ENCODE measurements around the gene RFX8. TPM values are rescaled to one million over a fixed set of nuclear protein-coding genes. Genes with fewer than 3 reads are reported as not detected.

Gene RFX8
- total RNA-seq, 1 experiment from 2014 or later, result 0.77 TPM

DNA sequence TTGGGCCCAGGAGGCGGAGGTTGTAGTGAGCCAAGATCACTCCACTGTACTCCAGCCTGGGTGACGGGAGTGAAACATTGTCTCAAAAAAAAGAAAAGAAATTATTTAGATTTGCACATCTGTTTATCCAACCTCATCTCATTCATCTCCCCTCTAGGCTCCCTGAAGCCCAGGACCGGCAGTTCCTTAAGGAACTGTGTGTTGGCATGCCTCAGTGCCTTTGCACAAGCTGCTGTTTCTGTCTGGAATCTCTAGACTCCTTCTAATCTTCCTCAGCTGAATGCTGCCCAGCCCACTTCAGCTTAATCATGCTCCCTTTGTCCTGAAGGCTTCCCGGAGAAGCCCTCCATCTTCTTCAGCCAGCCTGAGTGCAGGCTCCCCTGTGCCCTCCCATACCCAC, 10.9 kb upstream of the RFX8 start:
- H3K9me2 ChIP-seq (replicated peaks; ENCODE audit: low read length), result no peaks in the 10 kb centered on the region
- H3K9ac ChIP-seq (ENCODE audit: low read length), result no peak overlapping the region
- H3K27me3 ChIP-seq (ENCODE audit: low read length), result no peaks in the 10 kb centered on the region
- H2AFZ ChIP-seq (ENCODE audit: low read length), result no peak overlapping the region
- H3K4me3 ChIP-seq (ENCODE audit: low read length), result no peak overlapping the region
- no peaks in the 10 kb centered on the region for H3K79me2 ChIP-seq (ENCODE audit: low read length)
- TF ChIP-seq, protein P1, sequence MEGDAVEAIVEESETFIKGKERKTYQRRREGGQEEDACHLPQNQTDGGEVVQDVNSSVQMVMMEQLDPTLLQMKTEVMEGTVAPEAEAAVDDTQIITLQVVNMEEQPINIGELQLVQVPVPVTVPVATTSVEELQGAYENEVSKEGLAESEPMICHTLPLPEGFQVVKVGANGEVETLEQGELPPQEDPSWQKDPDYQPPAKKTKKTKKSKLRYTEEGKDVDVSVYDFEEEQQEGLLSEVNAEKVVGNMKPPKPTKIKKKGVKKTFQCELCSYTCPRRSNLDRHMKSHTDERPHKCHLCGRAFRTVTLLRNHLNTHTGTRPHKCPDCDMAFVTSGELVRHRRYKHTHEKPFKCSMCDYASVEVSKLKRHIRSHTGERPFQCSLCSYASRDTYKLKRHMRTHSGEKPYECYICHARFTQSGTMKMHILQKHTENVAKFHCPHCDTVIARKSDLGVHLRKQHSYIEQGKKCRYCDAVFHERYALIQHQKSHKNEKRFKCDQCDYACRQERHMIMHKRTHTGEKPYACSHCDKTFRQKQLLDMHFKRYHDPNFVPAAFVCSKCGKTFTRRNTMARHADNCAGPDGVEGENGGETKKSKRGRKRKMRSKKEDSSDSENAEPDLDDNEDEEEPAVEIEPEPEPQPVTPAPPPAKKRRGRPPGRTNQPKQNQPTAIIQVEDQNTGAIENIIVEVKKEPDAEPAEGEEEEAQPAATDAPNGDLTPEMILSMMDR (conservative IDR thresholded peaks at IDR 0.05; ENCODE audit: low read depth, low read length), result no peak
- TF ChIP-seq EZH2 (IDR thresholded peaks at IDR 0.05; ENCODE audit: low read length, unreplicated experiment) (no peak), EZH2phosphoT487 (IDR thresholded peaks at IDR 0.05; ENCODE audit: borderline replicate concordance, low read length) (no peak)
- no peaks in the 10 kb centered on the region for H3K36me3 ChIP-seq (ENCODE audit: low read depth, low read length)
- H3K27ac ChIP-seq (ENCODE audit: low read length), result no peak overlapping the region
- DNase-seq, result no peak
- ChIA-PET POLR2A (ENCODE audit: unreplicated experiment) (no interaction called here), CTCF (no interaction called here)
- ATAC-seq, result no peak
- no peak overlapping the region for H3K4me2 ChIP-seq (ENCODE audit: low read length)
- H3K4me1 ChIP-seq (ENCODE audit: insufficient read depth, low read length), result no peaks in the 10 kb centered on the region
- no peaks in the 10 kb centered on the region for H4K20me1 ChIP-seq (ENCODE audit: low read length)
- H3F3A ChIP-seq (ENCODE audit: low read length, unreplicated experiment), result no peaks in the 10 kb centered on the region
- H3K9me3 ChIP-seq (ENCODE audit: low read length), result no peaks in the 10 kb centered on the region
- BruUV-seq (replicated peaks), result no TSS peak
- intact Hi-C loops (cut with micrococcal nuclease), result no loop called here

DNA sequence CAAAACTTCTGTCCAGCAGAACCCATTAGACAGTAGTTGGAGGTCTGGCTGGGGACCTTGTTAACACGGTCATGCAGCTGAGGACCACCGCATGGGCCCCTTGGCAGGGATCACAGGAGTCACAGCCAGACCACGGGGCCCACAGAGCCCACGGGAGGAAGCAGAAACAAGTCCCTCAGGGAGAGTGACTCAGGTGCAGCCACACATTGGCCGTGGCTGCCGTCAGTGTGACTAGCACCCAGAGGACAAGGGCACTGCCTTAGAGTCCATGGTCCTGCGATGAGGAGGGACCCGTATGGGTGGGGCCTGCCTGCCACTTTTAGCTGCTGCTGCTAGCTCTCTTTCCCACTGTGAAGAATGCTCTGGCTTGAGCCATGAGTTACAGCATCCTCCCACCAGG, 5.9 kb upstream of the RFX8 start:
- no peaks in the 10 kb centered on the region for H3K9me3 ChIP-seq (ENCODE audit: low read length)
- H3K4me2 ChIP-seq (ENCODE audit: low read length), result no peak overlapping the region
- CTCF ChIA-PET, result no interaction called here
- POLR2A ChIA-PET (ENCODE audit: unreplicated experiment), result no interaction called here
- H3K79me2 ChIP-seq (ENCODE audit: low read length), result no peaks in the 10 kb centered on the region
- H3K4me1 ChIP-seq (ENCODE audit: insufficient read depth, low read length), result no peaks in the 10 kb centered on the region
- intact Hi-C loops (cut with micrococcal nuclease), result no loop called here
- no peaks in the 10 kb centered on the region for H3K27me3 ChIP-seq (ENCODE audit: low read length)
- no peaks in the 10 kb centered on the region for H3F3A ChIP-seq (ENCODE audit: low read length, unreplicated experiment)
- no peak overlapping the region for H3K27ac ChIP-seq (ENCODE audit: low read length)
- no peak overlapping the region for H2AFZ ChIP-seq (ENCODE audit: low read length)
- no peak overlapping the region for H3K4me3 ChIP-seq (ENCODE audit: low read length)
- no peak for TF ChIP-seq EZH2 (IDR thresholded peaks at IDR 0.05; ENCODE audit: low read length, unreplicated experiment)
- TF ChIP-seq, protein P1 (conservative IDR thresholded peaks at IDR 0.05; ENCODE audit: low read depth, low read length), result no peak
- no peak for TF ChIP-seq EZH2phosphoT487 (IDR thresholded peaks at IDR 0.05; ENCODE audit: borderline replicate concordance, low read length)
- no peak for DNase-seq
- no TSS peak for BruUV-seq (replicated peaks)
- no peak for ATAC-seq
- no peak overlapping the region for H3K9ac ChIP-seq (ENCODE audit: low read length)
- no peaks in the 10 kb centered on the region for H4K20me1 ChIP-seq (ENCODE audit: low read length)
- no peaks in the 10 kb centered on the region for H3K36me3 ChIP-seq (ENCODE audit: low read depth, low read length)
- H3K9me2 ChIP-seq (replicated peaks; ENCODE audit: low read length), result no peaks in the 10 kb centered on the region

DNA sequence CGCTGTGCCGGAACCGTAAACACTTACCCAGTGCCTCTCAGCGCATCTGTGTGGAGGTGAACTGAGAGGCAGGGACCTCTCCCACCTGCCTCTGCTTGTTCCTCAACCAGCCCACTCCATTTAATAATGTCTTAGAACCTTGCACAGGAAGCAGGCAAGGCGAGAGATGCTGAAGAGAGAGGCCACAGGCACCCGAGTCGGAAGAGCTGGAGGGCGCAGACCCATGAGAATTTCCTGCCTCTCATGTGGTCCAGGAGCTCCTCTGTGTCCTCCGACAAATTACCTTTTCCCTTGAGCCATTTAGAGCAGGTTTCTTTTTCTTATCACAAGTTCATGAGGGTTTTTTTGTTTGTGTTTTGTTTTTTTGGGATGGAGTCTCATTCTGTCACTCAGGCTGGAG, 4.9 kb upstream of the RFX8 start:
- no peaks in the 10 kb centered on the region for H3K79me2 ChIP-seq (ENCODE audit: low read length)
- H3K27me3 ChIP-seq (ENCODE audit: low read length), result no peaks in the 10 kb centered on the region
- no peak overlapping the region for H2AFZ ChIP-seq (ENCODE audit: low read length)
- no peak overlapping the region for H3K27ac ChIP-seq (ENCODE audit: low read length)
- H3K4me3 ChIP-seq (ENCODE audit: low read length), result no peak overlapping the region
- no peaks in the 10 kb centered on the region for H4K20me1 ChIP-seq (ENCODE audit: low read length)
- POLR2A ChIA-PET (ENCODE audit: unreplicated experiment), result no interaction called here
- CTCF ChIA-PET, result no interaction called here
- BruUV-seq (replicated peaks), result no TSS peak
- H3K4me1 ChIP-seq (ENCODE audit: insufficient read depth, low read length), result 0 out of 2 replicates have a peak, but pooled peaks cover 1% of the 10 kb centered on the region
- H3K9me2 ChIP-seq (replicated peaks; ENCODE audit: low read length), result no peaks in the 10 kb centered on the region
- ATAC-seq, result no peak
- TF ChIP-seq EZH2phosphoT487 (IDR thresholded peaks at IDR 0.05; ENCODE audit: borderline replicate concordance, low read length) (no peak), EZH2 (IDR thresholded peaks at IDR 0.05; ENCODE audit: low read length, unreplicated experiment) (no peak)
- TF ChIP-seq, protein P1 (conservative IDR thresholded peaks at IDR 0.05; ENCODE audit: low read depth, low read length), result no peak
- intact Hi-C loops (cut with micrococcal nuclease), result no loop called here
- no peaks in the 10 kb centered on the region for H3F3A ChIP-seq (ENCODE audit: low read length, unreplicated experiment)
- no peak for DNase-seq
- H3K9me3 ChIP-seq (ENCODE audit: low read length), result no peaks in the 10 kb centered on the region
- H3K36me3 ChIP-seq (ENCODE audit: low read depth, low read length), result no peaks in the 10 kb centered on the region
- H3K9ac ChIP-seq (ENCODE audit: low read length), result no peak overlapping the region
- no peak overlapping the region for H3K4me2 ChIP-seq (ENCODE audit: low read length)

Measured in PC-3 (cell line).